OCI-LY3 (cell line): ENCODE measurements around the gene IRF2BP2.

Experiments used
- H2AFZ ChIP-seq: fragments of 200-600, 300-600 bp; shearing (Covaris generic); 2 replicates; pipeline ENCODE4 v1.6.0; 2014; ENCODE audit warnings: antibody characterized with exemption, low read depth, low read length
- H3K27ac ChIP-seq: fragments of 200-600, 300-600 bp; sonication (generic); 2 replicates; pipeline ENCODE4 v1.5.1; 2014; ENCODE audit warnings: mild to moderate bottlenecking, low read length, moderate library complexity, mixed read lengths
- H3K27me3 ChIP-seq: fragments of 200-600, 300-600 bp; sonication (generic); 2 replicates; pipeline ENCODE4 v1.6.1; 2014; ENCODE audit warnings: low read depth, low read length, mixed read lengths
- H3K36me3 ChIP-seq: fragments of 200-600, 300-600 bp; sonication (generic); replicated peaks from 2 replicates; pipeline ENCODE3; 2014; ENCODE audit warnings: low read depth, low read length, mixed read lengths
- H3K4me1 ChIP-seq: fragments of 300-600, 200-600 bp; sonication (generic); 2 replicates; pipeline ENCODE4 v1.6.1; 2014; ENCODE audit warnings: low read length, mixed read lengths
- H3K4me2 ChIP-seq: fragments of 200-600, 300-600 bp; sonication (generic); 2 replicates; pipeline ENCODE4 v1.6.1; 2014; ENCODE audit warnings: low read length, mixed read lengths
- H3K4me3 ChIP-seq: fragments of 300-600, 200-600 bp; sonication (generic); 2 replicates; pipeline ENCODE4 v1.5.1; 2014; ENCODE audit warnings: antibody characterized with exemption, mild to moderate bottlenecking, low read length, moderate library complexity
- H3K79me2 ChIP-seq: fragments of 300-600, 200-600 bp; shearing (Covaris generic); 2 replicates; pipeline ENCODE4 v1.6.1; 2014; ENCODE audit warnings: mild to moderate bottlenecking, low read length, mixed read lengths
- H3K9ac ChIP-seq: fragments of 300-600, 200-600 bp; shearing (Covaris generic); 2 replicates; pipeline ENCODE4 v1.6.0; 2014; ENCODE audit warnings: mild to moderate bottlenecking, low read length, moderate library complexity
- H3K9me3 ChIP-seq: fragments of 200-600, 300-600 bp; shearing (Covaris generic); 2 replicates; pipeline ENCODE4 v1.6.1; 2014; ENCODE audit warnings: low read length, mixed read lengths; ENCODE audit not compliant: insufficient read depth
- H4K20me1 ChIP-seq: fragments of 200-600, 300-600 bp; sonication (generic); 2 replicates; pipeline ENCODE4 v1.6.1; 2016; ENCODE audit warnings: low read length, mixed read lengths; ENCODE audit not compliant: insufficient read depth
- CTCF ChIP-seq: fragments of 200-600, 300-600 bp; sonication (generic); IDR thresholded peaks from 2 replicates; pipeline ENCODE4 v1.5.1; 2014; ENCODE audit warnings: antibody characterized with exemption, low read length, low read depth
- EZH2phosphoT487 ChIP-seq: fragments of 200-600 bp; shearing (Covaris generic); IDR thresholded peaks from 2 replicates; pipeline ENCODE4 v1.6.1; 2018; ENCODE audit warnings: antibody characterized with exemption, mixed run types, low read depth

The IRF2BP2 gene

GRCh38 chr1:234617131-234617985 is 7.4 kb upstream of the IRF2BP2 start:
- Histone ChIP-seq H3K4me1 (peaks cover 37% of the 10 kb centered on the region), H3K79me2 (no peaks in the 10 kb centered on the region), H4K20me1 (no peaks in the 10 kb centered on the region), H3K27ac (no peak overlapping the region), H3K9me3 (no peaks in the 10 kb centered on the region), H3K9ac (no peak overlapping the region), H3K4me3 (no peak overlapping the region), H3K4me2 (no peak overlapping the region), H3K36me3 (no peaks in the 10 kb centered on the region), H2AFZ (no peak overlapping the region), H3K27me3 (no peaks in the 10 kb centered on the region)
- TF ChIP-seq CTCF (no peak), EZH2phosphoT487 (no peak)

- Histone ChIP-seq H4K20me1 (no peaks in the 10 kb centered on the region), H3K79me2 (no peaks in the 10 kb centered on the region), H2AFZ (no peak overlapping the region), H3K9ac (no peak overlapping the region), H3K27ac (no peak overlapping the region), H3K27me3 (no peaks in the 10 kb centered on the region), H3K4me3 (no peak overlapping the region), H3K4me1 (peaks cover 44% of the 10 kb centered on the region), H3K36me3 (no peaks in the 10 kb centered on the region), H3K9me3 (no peaks in the 10 kb centered on the region), H3K4me2 (no peak overlapping the region)
- no peak for TF ChIP-seq CTCF
- TF ChIP-seq EZH2phosphoT487: no peak
These were observed 6.7 kb upstream of the IRF2BP2 start for GRCh38 chr1:234616644-234617043.

GRCh38 chr1:234614081-234614489 is 4.1 kb upstream of the IRF2BP2 start:
- Histone ChIP-seq H3K9me3 (no peaks in the 10 kb centered on the region), H3K79me2 (peaks cover 5% of the 10 kb centered on the region; the same call in 1 of the 2 replicates), H4K20me1 (no peaks in the 10 kb centered on the region), H3K36me3 (no peaks in the 10 kb centered on the region), H3K9ac (no peak overlapping the region), H3K27me3 (no peaks in the 10 kb centered on the region), H3K4me1 (peaks cover 34% of the 10 kb centered on the region), H3K4me3 (no peak overlapping the region), H3K27ac (no peak overlapping the region), H2AFZ (no peak overlapping the region), H3K4me2 (peak overlapping the region; percentile 94; the same call in 1 of the 2 replicates)
- TF ChIP-seq EZH2phosphoT487: no peak
- TF ChIP-seq CTCF: no peak

GRCh38 chr1:234613128-234613875 is 3.3 kb upstream of the IRF2BP2 start:
- Histone ChIP-seq H4K20me1 (no peaks in the 10 kb centered on the region), H3K27me3 (no peaks in the 10 kb centered on the region), H3K79me2 (peaks cover 13% of the 10 kb centered on the region; the same call in 1 of the 2 replicates), H3K36me3 (no peaks in the 10 kb centered on the region), H3K9ac (peak overlapping the region; percentile 96), H3K4me2 (peak overlapping the region; percentile 94), H3K4me3 (peak overlapping the region; percentile 93), H3K9me3 (no peaks in the 10 kb centered on the region), H2AFZ (peak overlapping the region; percentile 10), H3K27ac (peak overlapping the region; percentile 91), H3K4me1 (peaks cover 35% of the 10 kb centered on the region)
- TF ChIP-seq EZH2phosphoT487: no peak
- TF ChIP-seq CTCF: no peak
